Thoracic aorta (tissue), 2 donors: ENCODE measurements around the gene NCAPD3. TPM values are rescaled to one million over a fixed set of nuclear protein-coding genes. Genes with fewer than 3 reads are reported as not detected.
A peak's percentile ranks its signal among the peaks of the same experiment; 100 is the strongest.

Source experiments
- ATAC-seq: fragments of 150-250 bp; one replicate; pipeline ENCODE4 v1.8.0; 2017; ENCODE audit warnings: low read depth; ENCODE audit not compliant: insufficient number of reproducible peaks, low FRiP score
- DNase-seq: peaks from one replicate; pipeline ENCODE4 v3.0.0-alpha.2; 2020; ENCODE audit warnings: low spot score
- H3K27ac ChIP-seq, 2 donors: fragments of 200-600 bp; sonication (generic); 1 replicate in 1 of 2; 2 replicates in 1 of 2; pipeline ENCODE4 v1.5.1; 2016; ENCODE audit warnings: mild to moderate bottlenecking in 2 of 2, moderate library complexity in 2 of 2
- H3K27me3 ChIP-seq: fragments of 200-600 bp; sonication (generic); replicated peaks from 2 replicates; pipeline ENCODE4 v1.6.0; 2016; ENCODE audit warnings: mild to moderate bottlenecking; ENCODE audit not compliant: insufficient read depth
- H3K36me3 ChIP-seq: fragments of 200-600 bp; sonication (generic); one replicate; pipeline ENCODE4 v1.5.1; 2016
- H3K4me1 ChIP-seq, 2 donors: fragments of 200-600 bp; sonication (generic); 1 replicate in 1 of 2; 2 replicates in 1 of 2; pipeline versions ENCODE4 v1.5.1 to v1.6.0; 2016; ENCODE audit warnings: low read depth in 2 of 2, mild to moderate bottlenecking in 1 of 2; ENCODE audit not compliant: control insufficient read depth in 1 of 2
- H3K4me3 ChIP-seq: fragments of 200-600 bp; sonication (generic); 2 replicates; pipeline ENCODE4 v1.5.1; 2016; ENCODE audit warnings: mild to moderate bottlenecking
- H3K9me3 ChIP-seq: fragments of 200-600 bp; sonication (generic); 2 replicates; pipeline ENCODE4 v1.5.1; 2016
- CTCF ChIP-seq: fragments of 200-600 bp; sonication (generic); IDR thresholded peaks from one replicate; pipeline ENCODE4 v1.5.1; 2019; ENCODE audit warnings: antibody characterized with exemption
- total RNA-seq, 2 donors: library from RNA; depleted of rRNA; stranded (reverse); fragments of >200 nt; gene quantifications; one replicate each; pipeline versions ENCODE4 v1.1.0 to v1.2.3, GENCODE V29; 2016

Gene NCAPD3
- total RNA-seq, 2 donors from 2014 or later, result 7.4 to 9.2 TPM

- ATAC-seq (no peak), DNase-seq (no peak)
- Histone ChIP-seq H3K36me3 (peaks cover 70% of the 10 kb centered on the region), H3K4me1 (no peaks in the 10 kb centered on the region), H3K27ac (no peak overlapping the region), H3K4me3 (no peak overlapping the region), H3K9me3 (no peaks in the 10 kb centered on the region), H3K27me3 (no peaks in the 10 kb centered on the region)
- TF ChIP-seq CTCF, result peak; percentile 18
Measured at GRCh38 chr11:134244593-134244992, 20.8 kb upstream of the NCAPD3 start.

- no peak overlapping the region for H3K27ac ChIP-seq
- H3K27me3 ChIP-seq, result no peaks in the 10 kb centered on the region
- H3K36me3 ChIP-seq, result peaks cover 70% of the 10 kb centered on the region
- no peaks in the 10 kb centered on the region for H3K9me3 ChIP-seq
- no peak for ATAC-seq
- no peak for DNase-seq
- no peak for TF ChIP-seq CTCF
- H3K4me3 ChIP-seq, result no peak overlapping the region
- no peaks in the 10 kb centered on the region for H3K4me1 ChIP-seq
Measured at GRCh38 chr11:134243913-134244312, 20.1 kb upstream of the NCAPD3 start.

- peaks cover 58% of the 10 kb centered on the region for H3K36me3 ChIP-seq
- no peak for DNase-seq
- no peaks in the 10 kb centered on the region for H3K27me3 ChIP-seq
- no peak overlapping the region for H3K27ac ChIP-seq
- H3K9me3 ChIP-seq, result no peaks in the 10 kb centered on the region
- H3K4me1 ChIP-seq, result no peaks in the 10 kb centered on the region
- ATAC-seq, result no peak
- H3K4me3 ChIP-seq, result no peak overlapping the region
- no peak for TF ChIP-seq CTCF
Measured at GRCh38 chr11:134242376-134242775, 18.6 kb upstream of the NCAPD3 start.

GRCh38 chr11:134240592-134240991 is 16.8 kb upstream of the NCAPD3 start:
- no peaks in the 10 kb centered on the region for H3K4me1 ChIP-seq
- TF ChIP-seq CTCF, result no peak
- ATAC-seq, result no peak
- peaks cover 50% of the 10 kb centered on the region for H3K36me3 ChIP-seq
- H3K27me3 ChIP-seq, result no peaks in the 10 kb centered on the region
- DNase-seq, result no peak
- no peaks in the 10 kb centered on the region for H3K9me3 ChIP-seq
- H3K27ac ChIP-seq, result no peak overlapping the region
- no peak overlapping the region for H3K4me3 ChIP-seq

- Histone ChIP-seq H3K4me1 (no peaks in the 10 kb centered on the region), H3K27me3 (no peaks in the 10 kb centered on the region), H3K4me3 (no peak overlapping the region), H3K27ac (no peak overlapping the region), H3K9me3 (no peaks in the 10 kb centered on the region), H3K36me3 (peaks cover 34% of the 10 kb centered on the region)
- DNase-seq (no peak), ATAC-seq (no peak)
- TF ChIP-seq CTCF, result no peak
Measured at GRCh38 chr11:134238956-134239355, 15.2 kb upstream of the NCAPD3 start.
